ENCODE measurements around the gene CPB2.

The CPB2 gene

DNA sequence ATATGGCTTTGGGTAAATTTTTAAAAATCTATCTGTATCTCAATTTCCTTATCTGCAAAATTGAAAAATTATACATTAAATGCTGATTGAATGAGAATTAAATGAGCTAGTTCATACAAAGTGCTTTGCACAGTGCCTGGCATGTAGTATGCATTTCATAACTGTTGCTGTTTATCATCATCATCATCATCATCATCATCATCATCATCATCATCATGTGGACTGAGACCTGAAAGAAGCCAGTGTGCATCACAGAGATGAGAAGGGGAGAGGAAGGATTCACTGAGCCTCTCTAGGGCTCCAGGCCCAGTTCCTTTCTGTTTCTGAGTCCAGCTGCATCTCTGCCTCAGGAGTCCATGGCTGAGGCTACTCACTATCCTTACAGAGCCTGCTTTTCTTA lies 45.4 kb downstream of the CPB2 start:
- Mint-ChIP-seq H3K36me3 (ENCODE audit: low read depth) (no peaks in the 10 kb centered on the region), H3K27me3 (no peaks in the 10 kb centered on the region), H3K27ac (no peak overlapping the region), H3K9me3 (no peaks in the 10 kb centered on the region), H3K4me1 (ENCODE audit: low read depth) (peaks cover 1% of the 10 kb centered on the region), H3K4me3 (no peak overlapping the region)
- no peak for DNase-seq

DNA sequence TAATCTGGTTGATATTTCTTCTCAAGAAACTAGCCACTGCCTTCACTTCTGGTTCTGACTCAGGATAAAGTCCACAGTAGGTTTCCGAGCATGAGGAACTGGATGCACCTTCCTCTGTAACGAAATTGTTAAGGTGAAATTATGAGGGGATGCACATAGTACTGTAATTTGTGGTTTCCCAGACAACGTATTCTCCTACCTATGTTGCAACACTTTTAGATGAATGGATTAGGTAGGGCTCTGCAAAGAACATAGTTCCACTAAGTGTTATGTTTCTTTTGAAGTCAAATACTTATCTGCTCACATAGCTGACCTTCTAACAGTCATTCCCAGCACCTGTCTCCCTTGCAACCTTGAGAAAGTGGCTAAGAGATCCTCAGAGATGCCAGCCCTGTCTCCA lies 46.6 kb downstream of the CPB2 start:
- Mint-ChIP-seq H3K4me1 (ENCODE audit: low read depth) (peaks cover 10% of the 10 kb centered on the region), H3K27ac (no peak overlapping the region), H3K4me3 (no peak overlapping the region), H3K36me3 (ENCODE audit: low read depth) (no peaks in the 10 kb centered on the region), H3K9me3 (no peaks in the 10 kb centered on the region), H3K27me3 (no peaks in the 10 kb centered on the region)
- DNase-seq, result no peak

DNA sequence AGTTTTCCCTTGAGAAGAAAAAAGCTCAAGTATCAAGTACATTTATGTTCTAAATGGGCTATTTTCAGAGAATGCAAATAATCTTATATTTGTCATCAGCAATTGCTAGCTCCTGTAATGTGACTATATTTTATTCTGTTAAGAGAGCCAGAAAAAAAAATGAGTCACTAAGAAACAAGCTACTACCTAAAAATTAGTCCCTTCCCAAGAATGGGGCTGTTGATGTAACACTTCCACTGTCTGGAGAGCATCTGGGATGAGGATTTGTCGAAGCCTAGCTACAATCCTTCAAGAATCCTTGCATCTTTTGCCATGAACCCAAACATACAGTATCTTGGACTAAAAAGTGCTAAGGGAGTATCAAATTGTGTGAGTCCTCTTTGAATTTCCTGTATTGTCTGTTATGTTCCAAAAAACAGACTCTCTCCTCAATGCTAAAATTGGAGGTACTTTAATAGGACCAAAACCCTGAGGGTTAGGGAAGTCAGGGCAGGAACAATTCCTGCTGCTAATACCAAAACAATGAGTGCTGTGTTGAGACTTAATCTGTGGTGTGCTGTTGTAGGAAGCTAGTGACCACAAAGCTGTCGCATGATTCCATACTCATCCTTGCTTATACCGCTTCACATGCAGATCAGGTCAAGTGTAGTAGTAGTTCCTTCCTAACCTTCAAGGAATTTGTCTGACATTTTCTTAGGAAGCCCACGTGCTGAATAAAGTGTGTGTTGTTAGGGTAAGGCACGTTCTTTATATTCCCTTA lies 47.4 kb downstream of the CPB2 start:
- Mint-ChIP-seq H3K36me3 (ENCODE audit: low read depth) (peaks cover 6% of the 10 kb centered on the region), H3K9me3 (no peaks in the 10 kb centered on the region), H3K27me3 (no peaks in the 10 kb centered on the region), H3K4me1 (ENCODE audit: low read depth) (peaks cover 15% of the 10 kb centered on the region), H3K27ac (no peak overlapping the region), H3K4me3 (no peak overlapping the region)
- no peak for DNase-seq

DNA sequence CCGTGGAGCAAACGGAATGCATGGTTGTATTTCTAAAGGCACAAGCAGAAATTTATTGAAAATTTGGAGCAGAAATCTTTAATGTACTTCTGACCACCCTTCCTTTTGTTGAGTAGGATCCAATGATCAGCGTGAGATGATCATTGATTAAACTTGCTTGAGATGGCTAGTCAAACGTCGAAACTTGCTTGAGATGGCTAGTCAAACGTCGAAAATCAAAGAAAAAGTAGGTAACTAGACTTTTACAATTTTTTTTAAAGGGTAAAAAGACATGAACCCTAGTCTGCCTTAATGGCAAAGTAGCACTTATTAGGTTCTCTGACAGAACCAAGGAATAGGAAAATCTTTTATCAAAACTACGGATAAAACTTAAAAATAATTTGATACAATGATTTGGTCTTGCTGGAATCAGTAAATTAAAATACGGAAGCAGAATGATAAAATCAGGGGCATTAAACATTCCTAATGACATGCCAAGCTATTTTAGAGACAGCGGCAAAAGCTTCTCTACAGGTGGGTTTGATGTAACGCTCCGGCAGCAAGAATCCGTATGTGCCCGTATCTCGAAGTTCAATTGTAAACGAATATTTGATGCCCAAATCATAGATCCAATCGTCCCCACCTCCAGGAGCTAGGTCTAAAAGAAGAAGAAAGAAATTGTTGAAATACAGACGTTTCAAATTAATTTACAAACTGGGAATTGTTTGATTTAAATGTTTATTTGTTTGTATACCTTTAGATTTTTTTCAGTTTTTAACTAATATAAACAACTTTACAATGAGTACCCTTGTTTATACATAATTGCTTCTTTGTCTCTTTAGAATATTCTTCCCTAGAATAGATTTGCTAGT lies 51.4 kb downstream of the CPB2 start:
- no peak for DNase-seq
- Mint-ChIP-seq H3K27ac (peak overlapping the region; percentile 97), H3K4me3 (peak overlapping the region; percentile 97), H3K27me3 (no peaks in the 10 kb centered on the region), H3K9me3 (no peaks in the 10 kb centered on the region), H3K36me3 (ENCODE audit: low read depth) (peaks cover 29% of the 10 kb centered on the region), H3K4me1 (ENCODE audit: low read depth) (peaks cover 35% of the 10 kb centered on the region)

DNA sequence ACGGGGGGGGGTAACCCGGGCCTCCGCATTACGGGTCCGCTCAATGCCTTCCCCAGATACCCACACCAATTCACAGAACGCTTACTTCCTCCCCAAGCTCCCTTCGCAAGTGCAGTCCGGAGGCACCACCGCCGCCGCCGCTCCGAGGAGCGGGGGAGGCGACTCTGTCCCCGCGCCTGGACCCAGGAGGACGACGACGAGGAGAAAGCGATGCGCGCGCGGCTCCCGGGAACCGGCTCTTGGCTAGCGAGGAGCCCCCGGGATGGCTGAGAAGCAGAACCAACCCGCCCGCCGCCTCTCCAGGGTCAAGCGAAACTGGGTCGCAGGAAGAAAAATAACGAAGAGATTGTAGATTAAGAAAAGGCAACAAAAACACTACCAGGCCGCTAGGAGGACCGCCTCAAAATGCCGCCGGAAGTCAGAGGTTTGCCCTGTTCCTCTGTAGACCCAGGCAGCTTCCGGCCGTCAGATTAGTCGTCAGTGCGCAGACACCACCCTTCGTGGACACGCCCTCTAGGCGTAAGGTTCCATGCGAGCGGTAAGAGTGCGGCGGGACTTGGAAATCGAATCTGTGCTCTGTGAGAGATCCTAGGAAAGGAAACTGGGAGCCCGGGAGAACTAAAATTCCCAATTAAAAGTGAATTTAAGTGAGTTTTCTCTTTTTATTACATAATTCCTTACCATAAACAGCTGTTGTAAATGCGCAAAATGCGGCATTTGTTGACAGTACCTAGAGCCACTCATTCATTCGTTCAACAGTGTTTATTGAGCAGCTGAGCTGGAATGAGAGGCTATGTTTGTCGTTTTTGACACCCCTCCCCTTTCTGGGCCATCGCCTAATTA lies 52.3 kb downstream of the CPB2 start, which contains the start of gene ZC3H13:
TSS of gene ZC3H13 (minus strand) at position 428 of the 843 bp plus-strand sequence. CDS start 7,239 bp downstream, outside the sequence.
- peaks cover 34% of the 10 kb centered on the region for H3K36me3 Mint-ChIP-seq (ENCODE audit: low read depth)
- H3K4me1 Mint-ChIP-seq (ENCODE audit: low read depth), result peaks cover 41% of the 10 kb centered on the region
- H3K9me3 Mint-ChIP-seq, result no peaks in the 10 kb centered on the region
- H3K4me3 Mint-ChIP-seq, result peak within 1 kb of the TSS; percentile 97
- H3K27ac Mint-ChIP-seq, result peak within 1 kb of the TSS; percentile 97
- H3K27me3 Mint-ChIP-seq, result no peaks in the 10 kb centered on the region
- peak; percentile 89 for DNase-seq

DNA sequence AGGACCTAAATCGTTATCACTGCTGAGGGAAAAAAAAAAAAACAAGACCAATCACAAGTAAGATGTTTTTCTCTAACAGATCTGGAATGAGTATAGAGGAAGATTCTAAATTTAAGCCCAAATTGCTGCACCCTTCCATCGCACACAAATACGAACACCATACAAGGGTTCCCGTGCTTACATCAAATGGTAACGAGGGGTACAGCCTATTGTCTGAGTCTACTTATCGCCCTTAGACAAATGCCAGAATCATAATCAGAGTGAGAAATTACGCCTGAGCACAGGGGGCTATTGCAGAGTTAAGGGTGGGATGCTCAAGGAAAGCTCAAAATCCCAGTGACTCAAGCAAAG lies 52.9 kb downstream of the CPB2 start:
- peaks cover 34% of the 10 kb centered on the region for H3K36me3 Mint-ChIP-seq (ENCODE audit: low read depth)
- H3K27ac Mint-ChIP-seq, result peak overlapping the region; percentile 97
- H3K9me3 Mint-ChIP-seq, result no peaks in the 10 kb centered on the region
- no peaks in the 10 kb centered on the region for H3K27me3 Mint-ChIP-seq
- H3K4me3 Mint-ChIP-seq, result peak overlapping the region; percentile 97
- DNase-seq, result no peak
- peaks cover 44% of the 10 kb centered on the region for H3K4me1 Mint-ChIP-seq (ENCODE audit: low read depth)

DNA sequence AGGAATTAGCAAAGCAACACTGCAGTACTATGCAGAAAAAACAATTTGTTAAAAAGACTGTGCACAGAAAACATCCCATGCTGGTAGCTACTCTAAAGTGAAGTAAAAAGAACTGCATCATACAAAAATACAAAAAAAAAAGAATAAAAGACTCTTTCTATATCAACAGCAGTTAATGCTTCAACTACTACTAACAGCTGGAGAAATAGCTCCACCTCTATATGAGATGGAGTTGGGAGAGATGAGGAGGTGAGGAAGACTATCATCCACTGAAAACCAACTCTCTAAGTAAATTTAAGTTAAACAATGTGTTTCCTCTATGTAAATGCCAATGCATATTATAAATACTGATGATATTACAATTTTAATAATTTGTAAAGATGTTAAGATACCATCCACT lies 54.1 kb downstream of the CPB2 start:
- no peak overlapping the region for H3K27ac Mint-ChIP-seq
- H3K4me3 Mint-ChIP-seq, result peak overlapping the region; percentile 97
- no peaks in the 10 kb centered on the region for H3K9me3 Mint-ChIP-seq
- no peaks in the 10 kb centered on the region for H3K27me3 Mint-ChIP-seq
- peaks cover 50% of the 10 kb centered on the region for H3K4me1 Mint-ChIP-seq (ENCODE audit: low read depth)
- no peak for DNase-seq
- peaks cover 35% of the 10 kb centered on the region for H3K36me3 Mint-ChIP-seq (ENCODE audit: low read depth)

DNA sequence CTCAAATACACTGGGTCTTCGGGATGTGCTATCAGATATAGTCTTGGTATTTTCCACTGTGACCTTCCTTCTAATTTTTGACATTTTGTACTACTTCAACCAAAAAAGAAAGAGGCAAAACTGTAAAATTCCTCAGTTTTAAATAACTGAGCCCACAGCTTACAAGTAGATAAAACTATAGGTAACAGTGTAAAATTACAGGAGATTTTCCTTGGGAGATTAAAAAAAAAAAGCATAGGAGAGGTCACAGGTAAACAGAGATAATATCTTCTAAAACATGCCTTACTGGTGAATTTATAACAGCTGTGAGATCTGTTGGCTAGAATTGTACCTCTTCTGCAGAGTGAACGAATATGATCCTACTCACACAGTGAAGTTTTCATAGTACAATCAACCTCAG lies 59.4 kb downstream of the CPB2 start:
- Mint-ChIP-seq H3K4me1 (ENCODE audit: low read depth) (peaks cover 37% of the 10 kb centered on the region), H3K4me3 (no peak overlapping the region), H3K27ac (no peak overlapping the region), H3K36me3 (ENCODE audit: low read depth) (peaks cover 56% of the 10 kb centered on the region), H3K27me3 (no peaks in the 10 kb centered on the region), H3K9me3 (no peaks in the 10 kb centered on the region)
- DNase-seq, result no peak

DNA sequence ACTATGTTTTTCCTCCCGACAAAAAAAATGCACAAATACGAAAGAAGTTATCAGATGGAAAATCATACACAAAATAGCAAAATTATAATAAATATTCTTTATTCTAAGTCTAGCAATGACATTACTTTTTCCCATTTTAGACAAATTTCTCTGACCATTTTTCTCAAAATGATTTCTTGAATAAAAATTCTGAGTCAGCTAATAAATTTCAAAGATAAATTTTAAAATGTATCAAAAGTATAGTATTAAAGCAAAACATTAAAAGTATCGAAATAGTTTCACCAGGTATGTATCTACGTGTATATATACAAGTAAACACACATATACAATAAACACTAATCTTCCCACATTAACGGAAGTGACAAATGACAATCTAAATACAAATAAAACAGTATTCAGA lies 61.2 kb downstream of the CPB2 start:
- no peaks in the 10 kb centered on the region for H3K27me3 Mint-ChIP-seq
- no peak overlapping the region for H3K4me3 Mint-ChIP-seq
- DNase-seq, result no peak
- peaks cover 59% of the 10 kb centered on the region for H3K36me3 Mint-ChIP-seq (ENCODE audit: low read depth)
- H3K27ac Mint-ChIP-seq, result no peak overlapping the region
- peaks cover 25% of the 10 kb centered on the region for H3K4me1 Mint-ChIP-seq (ENCODE audit: low read depth)
- H3K9me3 Mint-ChIP-seq, result no peaks in the 10 kb centered on the region

DNA sequence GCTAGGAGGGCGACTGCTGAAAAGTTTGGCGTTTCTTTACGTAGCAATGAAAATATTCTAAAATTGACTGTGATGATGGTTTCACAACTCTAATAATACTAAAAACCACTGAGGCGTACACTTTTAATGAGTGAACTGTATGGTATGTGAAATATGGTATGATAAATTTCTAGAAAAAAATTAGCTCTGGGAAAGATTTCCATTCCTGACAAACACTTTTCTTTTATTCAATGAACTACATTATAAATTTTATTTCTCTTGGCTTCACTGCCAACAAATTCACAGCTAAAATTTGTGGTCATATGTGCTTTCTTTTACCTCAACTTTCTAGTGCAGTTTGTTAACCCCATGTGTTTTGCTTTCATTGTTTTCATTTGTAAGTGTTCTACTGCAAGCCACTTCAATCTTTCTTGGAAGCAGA lies 63.4 kb downstream of the CPB2 start:
- Mint-ChIP-seq H3K4me1 (ENCODE audit: low read depth) (peaks cover 13% of the 10 kb centered on the region), H3K9me3 (no peaks in the 10 kb centered on the region), H3K27ac (no peak overlapping the region)

DNA sequence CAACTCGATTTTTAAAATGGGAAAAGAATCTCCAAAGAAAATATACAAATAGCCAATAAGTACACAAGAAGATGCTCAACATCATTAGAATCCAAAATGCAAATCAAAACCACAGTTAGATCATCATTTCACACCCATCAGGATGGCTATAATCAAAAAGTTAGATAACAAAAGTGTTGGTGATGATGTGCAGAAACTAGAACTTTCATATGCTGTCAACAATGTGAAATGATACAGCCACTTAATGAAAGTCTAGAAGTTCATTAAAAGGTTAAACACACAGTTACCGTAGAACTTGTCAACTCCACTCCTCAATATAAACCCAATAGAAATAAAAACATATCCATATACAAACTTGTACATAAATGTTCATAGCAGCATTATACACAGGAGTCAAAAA lies 64.1 kb downstream of the CPB2 start:
- Mint-ChIP-seq H3K4me3 (no peak overlapping the region), H3K27me3 (no peaks in the 10 kb centered on the region), H3K4me1 (ENCODE audit: low read depth) (peaks cover 13% of the 10 kb centered on the region), H3K27ac (no peak overlapping the region), H3K9me3 (no peaks in the 10 kb centered on the region), H3K36me3 (ENCODE audit: low read depth) (peaks cover 77% of the 10 kb centered on the region)
- DNase-seq, result no peak

More for the DNA sequence above, 63.4 kb downstream of the CPB2 start:
- no peak for DNase-seq
- H3K36me3 Mint-ChIP-seq (ENCODE audit: low read depth), result peaks cover 72% of the 10 kb centered on the region
- H3K27me3 Mint-ChIP-seq, result no peaks in the 10 kb centered on the region
- H3K4me3 Mint-ChIP-seq, result no peak overlapping the region

DNA sequence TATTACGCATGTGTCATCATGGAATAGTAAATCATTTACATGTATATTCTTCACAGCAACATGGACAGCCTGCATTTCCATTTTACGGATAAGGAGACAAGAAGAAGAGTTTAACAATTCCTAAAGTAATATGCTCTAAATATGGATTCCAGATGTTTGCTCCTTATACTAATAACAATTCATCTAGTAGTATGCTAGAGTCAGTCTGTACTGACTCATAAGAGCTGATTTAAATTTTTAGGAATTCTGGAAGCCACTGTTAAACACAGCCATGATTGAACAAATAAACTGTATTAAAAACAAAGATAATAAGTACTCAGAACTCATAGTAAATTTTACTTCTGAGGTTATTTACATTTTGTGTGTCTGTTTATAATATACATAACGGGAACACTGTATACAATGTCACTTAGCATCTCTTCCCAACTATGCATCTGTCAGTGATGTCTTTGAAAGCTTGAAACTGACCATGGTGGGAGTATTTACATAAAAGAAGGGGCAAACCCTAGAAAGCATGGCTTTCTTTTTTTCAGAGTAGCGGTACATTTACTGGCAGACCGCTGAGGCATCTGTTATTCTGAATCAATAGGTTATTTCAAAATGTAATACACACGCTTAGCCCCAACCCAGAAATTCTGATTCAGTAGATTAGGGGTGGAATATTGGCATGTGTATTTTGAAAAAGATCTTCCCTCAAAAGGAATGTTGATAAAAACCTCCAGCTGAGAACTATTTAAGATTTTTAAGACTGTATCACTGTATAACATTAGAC lies 65.2 kb downstream of the CPB2 start:
- peaks cover 78% of the 10 kb centered on the region for H3K36me3 Mint-ChIP-seq (ENCODE audit: low read depth)
- H3K27me3 Mint-ChIP-seq, result no peaks in the 10 kb centered on the region
- peaks cover 9% of the 10 kb centered on the region for H3K4me1 Mint-ChIP-seq (ENCODE audit: low read depth)
- H3K4me3 Mint-ChIP-seq, result no peak overlapping the region
- no peak for DNase-seq
- H3K9me3 Mint-ChIP-seq, result no peaks in the 10 kb centered on the region
- H3K27ac Mint-ChIP-seq, result no peak overlapping the region

DNA sequence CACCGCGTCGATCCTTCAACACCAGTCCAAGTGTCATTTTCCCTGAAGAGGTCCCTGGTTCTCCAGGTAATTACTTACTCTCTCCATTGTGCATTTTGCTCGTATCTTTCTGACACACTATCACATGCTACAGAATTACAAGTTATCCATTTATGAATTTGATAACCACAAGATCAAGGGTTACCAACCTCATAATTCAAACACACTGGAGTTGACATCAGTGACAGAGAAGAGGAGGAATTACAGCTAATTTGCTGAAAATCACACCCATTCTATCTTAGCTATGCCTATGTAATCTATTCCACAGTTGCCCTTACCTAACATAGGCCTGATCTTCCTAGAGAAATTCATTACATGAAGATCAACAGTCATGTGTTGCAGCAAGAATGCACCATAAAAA lies 66.5 kb downstream of the CPB2 start:
- no peaks in the 10 kb centered on the region for H3K9me3 Mint-ChIP-seq
- no peak overlapping the region for H3K4me3 Mint-ChIP-seq
- DNase-seq, result no peak
- no peaks in the 10 kb centered on the region for H3K27me3 Mint-ChIP-seq
- no peak overlapping the region for H3K27ac Mint-ChIP-seq
- peaks cover 86% of the 10 kb centered on the region for H3K36me3 Mint-ChIP-seq (ENCODE audit: low read depth)
- peaks cover 7% of the 10 kb centered on the region for H3K4me1 Mint-ChIP-seq (ENCODE audit: low read depth)

DNA sequence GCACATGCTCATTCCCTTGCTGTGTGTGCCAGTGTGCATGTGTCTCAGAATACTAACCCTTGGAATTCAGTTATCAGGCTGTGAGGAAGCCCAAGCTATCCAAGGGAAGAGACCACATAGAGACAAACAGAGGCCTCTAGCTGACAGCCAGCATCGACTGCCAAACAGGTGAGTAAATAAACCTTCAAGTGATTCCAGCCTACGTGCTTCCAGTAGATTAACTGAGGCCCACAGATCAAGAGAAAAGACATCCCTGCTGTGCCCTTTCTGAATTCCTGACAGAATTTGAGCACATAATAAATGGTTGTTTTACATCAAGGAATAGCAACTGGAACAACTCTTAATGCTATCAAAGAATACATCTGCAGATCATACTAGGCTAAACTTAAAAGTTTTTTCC lies 69.8 kb downstream of the CPB2 start:
- Mint-ChIP-seq H3K9me3 (peaks cover 7% of the 10 kb centered on the region), H3K27me3 (no peaks in the 10 kb centered on the region), H3K4me1 (ENCODE audit: low read depth) (peaks cover 20% of the 10 kb centered on the region), H3K36me3 (ENCODE audit: low read depth) (peaks cover 88% of the 10 kb centered on the region), H3K27ac (no peak overlapping the region), H3K4me3 (no peak overlapping the region)
- DNase-seq, result no peak
